ENCODE results near the gene RPL13.

- TF ChIP-seq, protein P1, sequence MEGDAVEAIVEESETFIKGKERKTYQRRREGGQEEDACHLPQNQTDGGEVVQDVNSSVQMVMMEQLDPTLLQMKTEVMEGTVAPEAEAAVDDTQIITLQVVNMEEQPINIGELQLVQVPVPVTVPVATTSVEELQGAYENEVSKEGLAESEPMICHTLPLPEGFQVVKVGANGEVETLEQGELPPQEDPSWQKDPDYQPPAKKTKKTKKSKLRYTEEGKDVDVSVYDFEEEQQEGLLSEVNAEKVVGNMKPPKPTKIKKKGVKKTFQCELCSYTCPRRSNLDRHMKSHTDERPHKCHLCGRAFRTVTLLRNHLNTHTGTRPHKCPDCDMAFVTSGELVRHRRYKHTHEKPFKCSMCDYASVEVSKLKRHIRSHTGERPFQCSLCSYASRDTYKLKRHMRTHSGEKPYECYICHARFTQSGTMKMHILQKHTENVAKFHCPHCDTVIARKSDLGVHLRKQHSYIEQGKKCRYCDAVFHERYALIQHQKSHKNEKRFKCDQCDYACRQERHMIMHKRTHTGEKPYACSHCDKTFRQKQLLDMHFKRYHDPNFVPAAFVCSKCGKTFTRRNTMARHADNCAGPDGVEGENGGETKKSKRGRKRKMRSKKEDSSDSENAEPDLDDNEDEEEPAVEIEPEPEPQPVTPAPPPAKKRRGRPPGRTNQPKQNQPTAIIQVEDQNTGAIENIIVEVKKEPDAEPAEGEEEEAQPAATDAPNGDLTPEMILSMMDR (IDR thresholded peaks at IDR 0.05; ENCODE audit: control extremely low read depth in 1 of 3, insufficient read depth in 1 of 3, low read depth in 1 of 3, low read length in 3 of 3) = no peak
- no peak for TF ChIP-seq POLR2A (IDR thresholded peaks at IDR 0.05; ENCODE audit: control extremely low read depth in 1 of 2, low read depth in 2 of 2, low read length in 2 of 2)
- no peak for TF ChIP-seq SP1 (IDR thresholded peaks at IDR 0.05; ENCODE audit: low read depth, low read length)
- no peak for TF ChIP-seq RFX5 (IDR thresholded peaks at IDR 0.05; ENCODE audit: borderline replicate concordance, low read depth, low read length)
- TF ChIP-seq, protein P2, sequence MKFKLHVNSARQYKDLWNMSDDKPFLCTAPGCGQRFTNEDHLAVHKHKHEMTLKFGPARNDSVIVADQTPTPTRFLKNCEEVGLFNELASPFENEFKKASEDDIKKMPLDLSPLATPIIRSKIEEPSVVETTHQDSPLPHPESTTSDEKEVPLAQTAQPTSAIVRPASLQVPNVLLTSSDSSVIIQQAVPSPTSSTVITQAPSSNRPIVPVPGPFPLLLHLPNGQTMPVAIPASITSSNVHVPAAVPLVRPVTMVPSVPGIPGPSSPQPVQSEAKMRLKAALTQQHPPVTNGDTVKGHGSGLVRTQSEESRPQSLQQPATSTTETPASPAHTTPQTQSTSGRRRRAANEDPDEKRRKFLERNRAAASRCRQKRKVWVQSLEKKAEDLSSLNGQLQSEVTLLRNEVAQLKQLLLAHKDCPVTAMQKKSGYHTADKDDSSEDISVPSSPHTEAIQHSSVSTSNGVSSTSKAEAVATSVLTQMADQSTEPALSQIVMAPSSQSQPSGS (IDR thresholded peaks at IDR 0.05; ENCODE audit: low read length) = no peak
- no peak for TF ChIP-seq EP300 (IDR thresholded peaks at IDR 0.05; ENCODE audit: borderline replicate concordance in 1 of 2, low read depth in 2 of 2, low read length in 2 of 2)
- no peak for TF ChIP-seq POLR2AphosphoS5 (IDR thresholded peaks at IDR 0.05; ENCODE audit: low read depth, low read length)
Measured at GRCh38 chr16:89570342-89570923, 10.0 kb downstream of the RPL13 start.

Measured in H1 (cell line).